Neuronal stem cell (in vitro differentiated cells): ENCODE data around the gene MCU.

Experiments
- DNase-seq: peaks from one replicate; pipeline ENCODE4 v3.0.0-alpha.2; 2013; ENCODE audit warnings: low spot score
- H2AFZ ChIP-seq: one replicate; pipeline ENCODE4 v1.6.1; 2013; ENCODE audit warnings: mild to moderate bottlenecking, low read length, inconsistent platforms
- H2AK5ac ChIP-seq: 2 replicates; pipeline ENCODE4 v1.6.1; 2013; ENCODE audit warnings: low read depth, mild to moderate bottlenecking, inconsistent platforms, low read length, moderate library complexity, mixed read lengths
- H2BK120ac ChIP-seq: 2 replicates; pipeline ENCODE4 v1.6.1; 2013; ENCODE audit warnings: low read depth, mild to moderate bottlenecking, inconsistent platforms, low read length, moderate library complexity, mixed read lengths
- H2BK12ac ChIP-seq: one replicate; pipeline ENCODE4 v1.6.1; 2013; ENCODE audit warnings: low read length, inconsistent platforms
- H2BK15ac ChIP-seq: 2 replicates; pipeline ENCODE4 v1.6.1; 2013; ENCODE audit warnings: mild to moderate bottlenecking, low read length, inconsistent platforms, mixed read lengths
- H2BK5ac ChIP-seq: one replicate; pipeline ENCODE4 v1.6.1; 2013; ENCODE audit warnings: inconsistent platforms, mild to moderate bottlenecking, low read length, moderate library complexity
- H3K14ac ChIP-seq: one replicate; pipeline ENCODE4 v1.6.1; 2013; ENCODE audit warnings: low read length, inconsistent platforms
- H3K18ac ChIP-seq: 2 replicates; pipeline ENCODE4 v1.6.1; 2013; ENCODE audit warnings: low read length, inconsistent platforms
- H3K23ac ChIP-seq: 2 replicates; pipeline ENCODE4 v1.6.1; 2013; ENCODE audit warnings: low read depth, mild to moderate bottlenecking, mixed read lengths, low read length, inconsistent platforms; ENCODE audit not compliant: poor library complexity
- H3K27ac ChIP-seq: replicated peaks from 3 replicates; pipeline ENCODE4 v1.5.1; 2013; ENCODE audit warnings: low read length, inconsistent platforms
- H3K27me3 ChIP-seq, 3 experiments: 2 replicates each; pipeline ENCODE4 v1.6.1; 2013; ENCODE audit warnings: low read length in 3 of 3, mild to moderate bottlenecking in 2 of 3, inconsistent platforms in 1 of 3, low read depth in 1 of 3, mixed read lengths in 1 of 3, moderate library complexity in 1 of 3; ENCODE audit not compliant: control insufficient read depth in 3 of 3, insufficient read depth in 3 of 3
- H3K36me3 ChIP-seq, 2 donors: replicated peaks in 1 of 2; 2 replicates each; pipeline ENCODE4 v1.6.1; 2013; ENCODE audit warnings: low read length in 2 of 2; ENCODE audit not compliant: control insufficient read depth in 2 of 2, insufficient read depth in 2 of 2
- H3K4ac ChIP-seq: 2 replicates; pipeline ENCODE4 v1.6.1; 2013; ENCODE audit warnings: inconsistent platforms, mild to moderate bottlenecking, low read length, moderate library complexity
- H3K4me1 ChIP-seq, 2 donors: 1 replicate in 1 of 2; 2 replicates in 1 of 2; pipeline ENCODE4 v1.6.1; 2013; ENCODE audit warnings: low read length in 2 of 2, low read depth in 1 of 2; ENCODE audit not compliant: control insufficient read depth in 2 of 2, insufficient read depth in 1 of 2
- H3K4me2 ChIP-seq: one replicate; pipeline ENCODE4 v1.6.1; 2013; ENCODE audit warnings: mild to moderate bottlenecking, low read length, inconsistent platforms; ENCODE audit not compliant: insufficient read depth, poor library complexity, severe bottlenecking
- H3K4me3 ChIP-seq, 2 donors: 2 replicates each; pipeline ENCODE4 v1.5.1; 2013; ENCODE audit warnings: low read length in 2 of 2, mild to moderate bottlenecking in 2 of 2, inconsistent platforms in 1 of 2, moderate library complexity in 1 of 2
- H3K79me1 ChIP-seq: one replicate; pipeline ENCODE4 v1.6.1; 2013; ENCODE audit warnings: low read depth, mild to moderate bottlenecking, inconsistent platforms, low read length, moderate library complexity
- H3K9ac ChIP-seq: one replicate; pipeline ENCODE4 v1.6.1; 2013; ENCODE audit warnings: mild to moderate bottlenecking, low read depth, low read length, inconsistent platforms; ENCODE audit not compliant: poor library complexity
- H3K9me3 ChIP-seq, 2 donors: replicated peaks in 1 of 2; 2 replicates each; pipeline versions ENCODE3 to v1.6.1; 2013; ENCODE audit warnings: low read length in 2 of 2, mild to moderate bottlenecking in 2 of 2, inconsistent platforms in 1 of 2, low read depth in 1 of 2, mixed read lengths in 1 of 2, moderate library complexity in 1 of 2; ENCODE audit not compliant: control insufficient read depth in 2 of 2, insufficient read depth in 1 of 2
- H4K8ac ChIP-seq: one replicate; pipeline ENCODE4 v1.6.1; 2013; ENCODE audit warnings: low read depth, mild to moderate bottlenecking, inconsistent platforms, low read length, moderate library complexity
- H4K91ac ChIP-seq: one replicate; pipeline ENCODE4 v1.6.1; 2013; ENCODE audit warnings: low read length, low read depth, mild to moderate bottlenecking, inconsistent platforms; ENCODE audit not compliant: poor library complexity
- WGBS, 2 donors: extraction: QIAGEN DNeasy Blood & Tissue Kit; methylation state at CpG; one replicate each; pipeline ENCODE4 v1.1.7; 2013; ENCODE audit warnings: missing lambda C conversion rate in 2 of 2, mixed read lengths in 1 of 2; ENCODE audit not compliant: insufficient read length in 2 of 2, insufficient replicate concordance in 1 of 2; ENCODE audit errors: extremely low coverage in 2 of 2; 5-methylcytosine and 5-hydroxymethylcytosine counted together

The MCU gene

GRCh38 chr10:72924351-72924750 is 232.4 kb downstream of the MCU start:
- no peak overlapping the region for H4K8ac ChIP-seq
- H3K9me3 ChIP-seq: peaks cover 0 to 4% of the 10 kb centered on the region in 2 donors
- no peak overlapping the region for H2BK12ac ChIP-seq
- H3K4me2 ChIP-seq: no peak overlapping the region
- no peaks in the 10 kb centered on the region for H3K79me1 ChIP-seq
- H2AFZ ChIP-seq: no peak overlapping the region
- H2AK5ac ChIP-seq: no peak overlapping the region
- H2BK15ac ChIP-seq: no peak overlapping the region
- peaks cover 0 to 10% (median 0%) of the 10 kb centered on the region in 3 experiments for H3K27me3 ChIP-seq
- H3K4me3 ChIP-seq: no peak overlapping the region
- H3K4me1 ChIP-seq: no peaks in the 10 kb centered on the region
- H3K23ac ChIP-seq: no peak overlapping the region
- WGBS, 2 donors: no CpG with 5 or more reads among the region's 13 CpGs
- no peak overlapping the region for H4K91ac ChIP-seq
- no peak overlapping the region for H2BK5ac ChIP-seq
- no peak overlapping the region for H3K18ac ChIP-seq
- H3K36me3 ChIP-seq: no peaks in the 10 kb centered on the region
- DNase-seq: no peak
- no peak overlapping the region for H3K14ac ChIP-seq
- H3K27ac ChIP-seq: no peak overlapping the region
- H2BK120ac ChIP-seq: no peak overlapping the region
- H3K9ac ChIP-seq: no peak overlapping the region
- no peak overlapping the region for H3K4ac ChIP-seq

GRCh38 chr10:72925951-72926465 is 234.1 kb downstream of the MCU start:
- Histone ChIP-seq H2BK12ac (no peak overlapping the region), H2AK5ac (no peak overlapping the region), H3K18ac (no peak overlapping the region), H3K23ac (no peak overlapping the region), H3K27ac (no peak overlapping the region), H2BK120ac (no peak overlapping the region), H3K9me3 (peaks cover 0 to 3% of the 10 kb centered on the region in 2 donors), H3K36me3 (no peaks in the 10 kb centered on the region), H3K27me3 (peaks cover 0 to 10% (median 0%) of the 10 kb centered on the region in 3 experiments), H3K4me2 (no peak overlapping the region), H3K14ac (no peak overlapping the region), H3K4me1 (no peaks in the 10 kb centered on the region), H2BK15ac (no peak overlapping the region), H2AFZ (no peak overlapping the region), H4K8ac (no peak overlapping the region), H3K4ac (no peak overlapping the region), H2BK5ac (no peak overlapping the region), H3K79me1 (no peaks in the 10 kb centered on the region), H3K4me3 (no peak overlapping the region), H4K91ac (no peak overlapping the region), H3K9ac (no peak overlapping the region)
- no peak for DNase-seq
- no CpG with 5 or more reads among the region's 3 CpGs for WGBS, 2 donors

GRCh38 chr10:72927485-72927884 is 235.5 kb downstream of the MCU start:
- Histone ChIP-seq H3K18ac (no peak overlapping the region), H4K91ac (no peak overlapping the region)

GRCh38 chr10:72928798-72929197 is 236.9 kb downstream of the MCU start:
- no peak overlapping the region for H2BK12ac ChIP-seq
- no peak overlapping the region for H4K8ac ChIP-seq
- H3K4me2 ChIP-seq: no peak overlapping the region
- H2BK5ac ChIP-seq: no peak overlapping the region
- H3K4me3 ChIP-seq: no peak overlapping the region
- no peaks in the 10 kb centered on the region for H3K36me3 ChIP-seq
- no peak overlapping the region for H2AK5ac ChIP-seq
- no peak overlapping the region for H3K18ac ChIP-seq
- no peak overlapping the region for H3K14ac ChIP-seq
- no peak overlapping the region for H3K23ac ChIP-seq
- H2BK120ac ChIP-seq: no peak overlapping the region
- no peak overlapping the region for H2AFZ ChIP-seq
- no CpG with 5 or more reads among the region's 5 CpGs for WGBS, 2 donors
- H3K79me1 ChIP-seq: no peaks in the 10 kb centered on the region
- H3K27me3 ChIP-seq: peaks cover 0 to 10% (median 0%) of the 10 kb centered on the region in 3 experiments
- H4K91ac ChIP-seq: no peak overlapping the region
- no peak overlapping the region for H3K27ac ChIP-seq
- H3K9me3 ChIP-seq: no peaks in the 10 kb centered on the region
- no peak for DNase-seq
- no peak overlapping the region for H3K9ac ChIP-seq
- H3K4me1 ChIP-seq: no peaks in the 10 kb centered on the region
- H3K4ac ChIP-seq: no peak overlapping the region
- H2BK15ac ChIP-seq: no peak overlapping the region

More at GRCh38 chr10:72927485-72927884, 235.5 kb downstream of the MCU start:
- no peak overlapping the region for H3K14ac ChIP-seq
- H2BK15ac ChIP-seq: no peak overlapping the region
- no peaks in the 10 kb centered on the region for H3K36me3 ChIP-seq
- no peak overlapping the region for H2AK5ac ChIP-seq
- no peak overlapping the region for H3K27ac ChIP-seq
- H3K79me1 ChIP-seq: no peaks in the 10 kb centered on the region
- no peak overlapping the region for H2AFZ ChIP-seq
- no peak overlapping the region for H3K9ac ChIP-seq
- no peak for DNase-seq
- WGBS, 2 donors: no CpG with 5 or more reads among the region's 5 CpGs
- H2BK5ac ChIP-seq: no peak overlapping the region
- no peak overlapping the region for H3K4ac ChIP-seq
- H4K8ac ChIP-seq: no peak overlapping the region
- no peak overlapping the region for H3K4me2 ChIP-seq
- no peak overlapping the region for H3K4me3 ChIP-seq
- no peak overlapping the region for H2BK120ac ChIP-seq
- peaks cover 0 to 10% (median 0%) of the 10 kb centered on the region in 3 experiments for H3K27me3 ChIP-seq
- H2BK12ac ChIP-seq: no peak overlapping the region
- H3K4me1 ChIP-seq: no peaks in the 10 kb centered on the region
- no peak overlapping the region for H3K23ac ChIP-seq
- no peaks in the 10 kb centered on the region for H3K9me3 ChIP-seq
